Stomach (tissue), 9 donors: Measurements from ENCODE around the gene KCNC3. TPM values are rescaled to one million over a fixed set of nuclear protein-coding genes. Genes with fewer than 3 reads are reported as not detected.

Experiments used
- DNase-seq, 2 donors: peaks; one replicate each; pipeline versions ENCODE4 v3.0.0 to v3.0.0-alpha.2; 2013 to 2019
- H3K27ac ChIP-seq, 5 donors: fragments of 200-600 bp in 4 of 5; sonication (generic) in 4 of 5; one replicate each; pipeline ENCODE4 v1.5.1; 2013 to 2019; ENCODE audit warnings: mild to moderate bottlenecking in 1 of 5, moderate library complexity in 1 of 5
- H3K27me3 ChIP-seq, 3 donors: fragments of 200-600 bp; sonication (generic); one replicate each; pipeline ENCODE4 v1.5.1; 2017 to 2019; ENCODE audit warnings: mixed run types in 1 of 3
- H3K36me3 ChIP-seq, 4 donors: fragments of 200-600 bp; sonication (generic); 1 replicate in 3 of 4; 2 replicates in 1 of 4; pipeline ENCODE4 v1.5.1; 2016 to 2019
- H3K4me1 ChIP-seq, 4 donors: fragments of 200-600 bp; sonication (generic); one replicate each; pipeline ENCODE4 v1.5.1; 2016 to 2019
- H3K4me3 ChIP-seq, 4 donors: fragments of 200-600 bp; sonication (generic) in 3 of 4; one replicate each; pipeline ENCODE4 v1.5.1; 2016 to 2019; ENCODE audit warnings: mild to moderate bottlenecking in 1 of 4
- H3K9me3 ChIP-seq, 4 donors: fragments of 200-600 bp; sonication (generic); one replicate each; pipeline ENCODE4 v1.5.1; 2016 to 2019
- CTCF ChIP-seq, 7 experiments: fragments of 450-650 bp in 4 of 7; fragments of 200-600 bp in 3 of 7; sonication (generic) in 3 of 7; IDR thresholded peaks; one replicate each; pipeline ENCODE4 v1.5.1; 2016 to 2019; ENCODE audit warnings: antibody characterized with exemption in 7 of 7, control low read depth in 2 of 7, mild to moderate bottlenecking in 1 of 7
- EP300 ChIP-seq: sonication (generic); formaldehyde crosslinking; IDR thresholded peaks from one replicate; pipeline ENCODE4 v1.6.1; 2017; ENCODE audit warnings: antibody characterized with exemption
- POLR2A ChIP-seq, 4 donors: fragments of 450-650 bp; IDR thresholded peaks; one replicate each; pipeline ENCODE4 v1.6.1; 2016; ENCODE audit warnings: antibody characterized with exemption in 4 of 4, control low read depth in 2 of 4, mild to moderate bottlenecking in 1 of 4, moderate library complexity in 1 of 4
- POLR2AphosphoS5 ChIP-seq, 3 donors: sonication (generic); formaldehyde crosslinking; IDR thresholded peaks; one replicate each; pipeline ENCODE4 v1.6.1; 2016; ENCODE audit warnings: antibody characterized with exemption in 3 of 3
- WGBS, 5 donors: extraction: QIAGEN DNeasy Blood & Tissue Kit in 3 of 5; methylation state at CpG; one replicate each; pipeline versions ENCODE4 v1.1.5 to v1.1.7; 2013 to 2018; 5-methylcytosine and 5-hydroxymethylcytosine counted together
- intact Hi-C: fragments of 100-400 bp; cut with DNase I; formaldehyde crosslinking; loops from one replicate; pipeline ENCODE4 v1.15.1; 2023; ENCODE audit warnings: low total_unique reads
- polyA plus RNA-seq, 3 donors: library from polyadenylated mRNA; stranded (reverse); fragments of 200-250 nt; gene quantifications; one replicate each; pipeline ENCODE4 v1.2.3, GENCODE V29; 2013
- total RNA-seq, 5 donors: library from RNA; depleted of rRNA; stranded (reverse); fragments of >200 nt; gene quantifications; one replicate each; pipeline versions ENCODE4 v1.1.0 to v1.2.3, GENCODE V29; 2014 to 2016
- donor health status: healthy with polysubstance abuse.
- donor health status: Bipolar disorder and iron deficiency.
- donor health status: healthy.

The KCNC3 gene
- total and polyA plus RNA-seq, 8 donors, result 0.25 to 2.3 (median 0.41) TPM; not detected in 2

DNA sequence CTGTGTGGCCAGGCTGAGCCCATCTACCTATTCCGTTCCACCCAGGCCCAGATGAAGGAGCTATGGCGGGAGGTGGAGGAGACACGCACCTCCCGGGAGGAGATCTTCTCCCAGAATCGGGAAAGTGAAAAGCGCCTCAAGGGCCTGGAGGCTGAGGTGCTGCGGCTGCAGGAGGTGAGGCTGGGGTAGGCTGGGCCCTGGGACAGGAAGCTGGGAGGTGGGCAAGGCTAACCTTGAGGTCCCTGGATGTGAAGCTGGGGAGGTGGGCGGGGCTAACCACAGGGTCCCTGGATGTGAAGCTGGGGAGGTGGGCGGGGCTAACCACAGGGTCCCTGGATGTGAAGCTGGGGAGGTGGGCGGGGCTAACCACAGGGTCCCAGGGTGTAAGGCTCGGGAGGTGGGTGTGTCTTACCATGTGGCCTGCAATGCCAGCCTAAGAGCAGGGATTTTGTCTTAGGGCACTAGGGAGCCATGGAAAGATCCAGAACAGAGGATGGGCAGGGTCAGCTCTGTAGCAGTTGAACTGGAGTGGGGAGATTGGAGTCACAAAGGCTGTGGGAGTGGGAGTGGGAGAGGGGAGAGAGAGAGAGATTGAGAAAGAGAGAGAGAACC lies 36.9 kb downstream of the KCNC3 start:
- TF ChIP-seq EP300, result no peak
- TF ChIP-seq CTCF (IDR thresholded peaks at IDR 0.05), result no peak
- no peak for TF ChIP-seq POLR2AphosphoS5 (IDR thresholded peaks at IDR 0.05)
- no peak for TF ChIP-seq POLR2A (IDR thresholded peaks at IDR 0.05)
- Histone ChIP-seq H3K27ac (no peak overlapping the region), H3K36me3 (peaks cover 22 to 82% (median 73%) of the 10 kb centered on the region in 4 donors), H3K4me3 (no peak overlapping the region), H3K27me3 (peaks cover 0 to 34% (median 0%) of the 10 kb centered on the region in 3 donors), H3K9me3 (peaks cover 0 to 21% (median 9%) of the 10 kb centered on the region in 4 donors), H3K4me1 (no peaks in the 10 kb centered on the region)
- WGBS, 5 donors, result 81 to 83% (median 82%) methylated on average over 10 to 11 of the region's 11 CpGs
- intact Hi-C loops, result no loop called here
- DNase-seq, result no peak

DNA sequence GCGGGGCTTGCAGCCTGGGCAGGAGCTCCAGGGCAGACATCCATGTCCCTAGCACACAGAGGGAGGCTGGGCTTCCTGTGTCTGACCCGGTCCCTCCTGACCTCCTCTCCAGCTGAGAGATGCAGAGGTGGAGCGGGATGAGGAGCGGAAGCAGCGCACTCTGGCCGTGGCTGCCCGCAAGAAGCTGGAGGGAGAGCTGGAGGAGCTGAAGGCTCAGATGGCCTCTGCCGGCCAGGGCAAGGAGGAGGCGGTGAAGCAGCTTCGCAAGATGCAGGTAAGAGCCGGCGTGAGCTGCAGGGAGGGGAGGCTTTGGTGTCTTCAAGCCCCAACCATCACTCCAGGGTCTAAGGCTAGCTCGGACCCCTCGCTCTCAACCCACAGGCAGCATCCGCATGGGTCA lies 38.4 kb downstream of the KCNC3 start:
- DNase-seq, result no peak
- Histone ChIP-seq H3K27ac (no peak overlapping the region), H3K36me3 (peaks cover 27 to 88% (median 85%) of the 10 kb centered on the region in 4 donors), H3K9me3 (peaks cover 0 to 37% (median 22%) of the 10 kb centered on the region in 4 donors), H3K4me3 (no peak overlapping the region), H3K27me3 (peaks cover 0 to 34% (median 0%) of the 10 kb centered on the region in 3 donors), H3K4me1 (no peaks in the 10 kb centered on the region)
- intact Hi-C loops, result no loop called here
- TF ChIP-seq POLR2AphosphoS5 (IDR thresholded peaks at IDR 0.05) (no peak), POLR2A (IDR thresholded peaks at IDR 0.05) (no peak)
- 64 to 79% (median 74%) methylated on average over 13 to 15 of the region's 15 CpGs for WGBS, 5 donors

DNA sequence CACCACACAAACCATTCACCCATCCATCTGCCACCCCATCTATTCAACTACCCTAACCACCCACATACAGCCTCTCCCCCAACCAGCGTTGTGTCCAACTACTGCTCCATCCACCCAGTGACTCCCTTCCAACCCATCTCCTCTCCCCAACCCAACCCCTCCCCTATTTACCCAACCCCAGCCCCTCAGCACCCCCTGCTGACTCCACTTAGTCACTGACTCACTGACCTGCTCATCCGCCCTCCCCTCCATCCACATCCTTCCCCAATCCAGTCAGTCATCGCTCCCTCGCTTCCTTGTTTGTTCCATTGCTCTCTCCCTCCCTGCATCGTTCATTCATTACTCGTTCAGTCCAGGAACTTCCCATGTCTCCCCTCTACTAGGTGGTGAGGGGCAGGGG lies 39.2 kb downstream of the KCNC3 start:
- peaks cover 0 to 34% (median 0%) of the 10 kb centered on the region in 3 donors for H3K27me3 ChIP-seq
- H3K9me3 ChIP-seq, result peaks cover 0 to 44% (median 30%) of the 10 kb centered on the region in 4 donors
- 73 to 85% (median 76%) methylated on average over 6 of the region's 6 CpGs for WGBS, 5 donors
- no peak for TF ChIP-seq POLR2A (IDR thresholded peaks at IDR 0.05)
- TF ChIP-seq POLR2AphosphoS5 (IDR thresholded peaks at IDR 0.05), result no peak
- no peak for TF ChIP-seq EP300
- peaks cover 29 to 93% (median 89%) of the 10 kb centered on the region in 4 donors for H3K36me3 ChIP-seq
- no peaks in the 10 kb centered on the region for H3K4me1 ChIP-seq
- no peak overlapping the region for H3K4me3 ChIP-seq
- no peak for DNase-seq
- H3K27ac ChIP-seq, result no peak overlapping the region
- intact Hi-C loops, result no loop called here

DNA sequence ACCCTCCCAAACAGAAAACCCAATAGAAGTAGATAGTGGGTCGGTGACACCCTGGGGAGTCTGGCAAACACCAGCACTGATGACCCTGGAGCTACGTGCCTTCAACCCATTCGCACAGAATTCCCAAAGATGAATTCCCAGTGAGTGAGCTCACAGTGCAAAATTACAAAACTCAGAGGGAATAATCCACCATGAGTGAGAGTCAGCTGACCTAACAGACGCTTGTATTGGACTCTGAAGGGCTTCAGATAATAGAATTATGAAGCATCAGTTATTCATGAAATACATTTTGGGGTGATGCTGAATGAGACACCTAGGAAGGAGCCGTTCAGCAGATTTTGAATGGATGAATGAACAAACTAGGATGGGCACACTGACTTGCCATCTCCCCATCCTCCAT lies 40.2 kb downstream of the KCNC3 start:
- intact Hi-C loops, result no loop called here
- Histone ChIP-seq H3K4me3 (no peak overlapping the region), H3K4me1 (no peaks in the 10 kb centered on the region), H3K36me3 (peaks cover 30 to 95% (median 89%) of the 10 kb centered on the region in 4 donors), H3K27me3 (peaks cover 0 to 34% (median 0%) of the 10 kb centered on the region in 3 donors), H3K27ac (no peak overlapping the region), H3K9me3 (peaks cover 0 to 47% (median 32%) of the 10 kb centered on the region in 4 donors)
- no peak for DNase-seq
- WGBS, 5 donors, result 82 to 93% (median 90%) methylated on average over 5 of the region's 5 CpGs
- TF ChIP-seq POLR2AphosphoS5 (IDR thresholded peaks at IDR 0.05) (no peak), CTCF (IDR thresholded peaks at IDR 0.05) (no peak), EP300 (no peak), POLR2A (IDR thresholded peaks at IDR 0.05) (no peak)

DNA sequence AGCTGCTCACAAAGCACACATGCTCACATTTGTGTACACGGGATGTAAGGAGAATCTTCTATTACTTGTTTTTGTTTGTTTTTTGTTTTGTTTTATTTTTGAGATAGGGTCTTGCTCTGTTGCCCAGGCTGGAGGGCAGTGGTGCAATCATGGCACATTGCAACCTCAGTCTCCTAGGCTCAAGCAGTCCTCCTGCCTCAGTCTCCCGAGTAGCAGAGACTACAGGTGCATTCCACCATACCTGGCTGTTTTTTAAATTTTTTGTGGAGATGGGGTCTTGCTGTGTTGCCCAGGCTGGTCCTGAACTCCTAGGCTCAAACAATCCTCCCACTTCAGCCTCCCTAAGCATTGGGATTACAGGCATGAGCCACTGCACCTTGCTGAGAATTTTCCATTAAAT lies 41.8 kb downstream of the KCNC3 start:
- no peaks in the 10 kb centered on the region for H3K4me1 ChIP-seq
- WGBS, 5 donors, result 87 to 98% (median 92%) methylated on average over 2 of the region's 2 CpGs
- H3K4me3 ChIP-seq, result no peak overlapping the region
- no peak overlapping the region for H3K27ac ChIP-seq
- TF ChIP-seq POLR2AphosphoS5 (IDR thresholded peaks at IDR 0.05) (no peak), EP300 (no peak), POLR2A (IDR thresholded peaks at IDR 0.05) (no peak), CTCF (IDR thresholded peaks at IDR 0.05) (no peak)
- peaks cover 30 to 95% (median 82%) of the 10 kb centered on the region in 4 donors for H3K36me3 ChIP-seq
- peaks cover 0 to 47% (median 32%) of the 10 kb centered on the region in 4 donors for H3K9me3 ChIP-seq
- DNase-seq, result no peak
- intact Hi-C loops, result no loop called here
- H3K27me3 ChIP-seq, result peaks cover 0 to 26% (median 0%) of the 10 kb centered on the region in 3 donors
